HL-60/S4 (cell line): ENCODE results near the gene CYSTM1.

Experiments used
- in situ Hi-C: fragments of 300-500 bp; cut with MboI; formaldehyde crosslinking; loops from 2 replicates; pipeline ENCODE4 v1.14.3; 2022; ENCODE audit warnings: low sequenced_read_pairs

The CYSTM1 gene

DNA sequence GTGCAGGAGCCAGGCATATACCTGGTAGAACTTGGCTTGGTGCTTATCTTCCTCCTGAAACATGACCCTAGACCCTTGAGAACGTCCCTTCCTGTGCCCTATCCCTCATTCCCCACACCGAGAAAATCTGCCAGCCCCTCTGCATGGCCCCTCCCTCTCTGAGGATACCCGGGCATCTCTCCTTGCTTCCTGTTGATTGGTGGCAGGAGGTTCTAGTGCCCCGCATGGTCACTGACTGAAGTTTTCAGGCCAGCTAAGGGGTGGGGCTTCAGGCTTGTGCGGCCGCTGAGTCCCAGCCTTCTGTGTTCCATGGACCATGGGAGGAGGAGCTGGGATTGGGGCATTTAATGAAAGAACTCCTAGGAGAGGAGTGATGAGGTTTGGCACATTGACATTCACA, 26.5 kb upstream of the CYSTM1 start:
- in situ Hi-C loops: no loop called here

DNA sequence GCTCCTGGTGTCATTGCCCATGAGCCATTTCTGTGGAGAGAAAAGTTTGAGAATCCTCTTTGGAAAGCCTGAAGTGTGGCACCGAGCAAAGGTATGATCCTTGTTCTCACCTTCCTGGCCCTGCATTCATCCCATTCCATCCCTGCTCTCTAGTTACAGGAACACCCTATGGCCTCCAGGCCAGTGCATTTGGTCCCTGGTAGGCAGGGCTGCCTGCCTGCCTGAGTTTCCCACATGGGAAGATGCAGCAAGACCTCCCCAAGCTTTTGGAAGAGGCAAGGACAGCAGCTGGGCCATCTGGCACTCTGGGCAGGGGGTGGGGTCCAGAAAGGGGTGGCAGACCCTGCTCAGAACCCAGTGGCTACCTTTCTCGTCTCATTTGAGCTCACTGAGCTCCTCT, 24.8 kb upstream of the CYSTM1 start:
- in situ Hi-C loops: loop anchor here (25.0 kb wide), 2 partner anchors 88 to 363 kb away; partner anchors contain the start of gene PSD2

DNA sequence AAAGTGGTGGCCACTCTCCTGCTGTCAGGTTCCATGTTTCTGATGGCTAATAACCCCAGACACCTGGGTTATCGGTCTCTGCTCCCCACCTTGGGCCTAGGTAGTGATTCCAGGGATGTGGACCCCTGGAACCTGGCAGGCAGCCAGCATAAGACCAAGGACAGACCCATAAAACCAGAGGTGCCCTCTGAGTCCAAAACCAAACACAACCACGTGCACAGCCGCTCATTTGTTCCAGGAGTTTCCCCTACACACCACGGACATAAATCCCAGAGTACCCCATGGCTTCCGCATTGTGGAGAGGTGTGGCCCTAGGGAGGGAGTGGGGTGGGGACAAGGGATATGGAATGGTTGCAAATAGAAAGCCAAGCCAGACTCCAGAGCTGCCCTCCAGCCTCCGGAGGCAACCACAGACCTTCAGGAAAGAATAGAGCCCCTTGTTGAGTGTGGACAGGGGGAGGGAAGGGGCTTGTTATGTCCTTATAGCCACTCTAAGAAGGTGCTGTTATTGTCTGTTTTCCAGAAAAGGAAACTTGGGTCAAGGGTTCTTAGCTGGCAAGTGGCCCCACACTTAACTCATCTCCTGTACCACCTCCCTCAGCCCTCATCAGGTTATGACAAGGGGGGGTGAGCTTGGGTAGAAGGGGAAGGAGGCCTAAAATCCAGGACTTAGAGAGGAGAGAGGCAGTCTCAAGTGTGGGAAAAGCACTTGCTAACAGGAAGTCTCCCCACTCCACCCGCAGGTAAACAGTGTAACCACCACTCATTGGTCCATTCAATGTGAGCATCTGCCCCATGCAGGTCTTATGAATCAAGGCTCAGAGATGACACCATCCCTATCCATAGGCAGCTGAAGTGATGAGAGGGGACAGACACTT, 23.6 kb upstream of the CYSTM1 start:
- in situ Hi-C loops: loop anchor here (25.0 kb wide), 2 partner anchors 89 to 364 kb away; partner anchors contain the start of gene PSD2

DNA sequence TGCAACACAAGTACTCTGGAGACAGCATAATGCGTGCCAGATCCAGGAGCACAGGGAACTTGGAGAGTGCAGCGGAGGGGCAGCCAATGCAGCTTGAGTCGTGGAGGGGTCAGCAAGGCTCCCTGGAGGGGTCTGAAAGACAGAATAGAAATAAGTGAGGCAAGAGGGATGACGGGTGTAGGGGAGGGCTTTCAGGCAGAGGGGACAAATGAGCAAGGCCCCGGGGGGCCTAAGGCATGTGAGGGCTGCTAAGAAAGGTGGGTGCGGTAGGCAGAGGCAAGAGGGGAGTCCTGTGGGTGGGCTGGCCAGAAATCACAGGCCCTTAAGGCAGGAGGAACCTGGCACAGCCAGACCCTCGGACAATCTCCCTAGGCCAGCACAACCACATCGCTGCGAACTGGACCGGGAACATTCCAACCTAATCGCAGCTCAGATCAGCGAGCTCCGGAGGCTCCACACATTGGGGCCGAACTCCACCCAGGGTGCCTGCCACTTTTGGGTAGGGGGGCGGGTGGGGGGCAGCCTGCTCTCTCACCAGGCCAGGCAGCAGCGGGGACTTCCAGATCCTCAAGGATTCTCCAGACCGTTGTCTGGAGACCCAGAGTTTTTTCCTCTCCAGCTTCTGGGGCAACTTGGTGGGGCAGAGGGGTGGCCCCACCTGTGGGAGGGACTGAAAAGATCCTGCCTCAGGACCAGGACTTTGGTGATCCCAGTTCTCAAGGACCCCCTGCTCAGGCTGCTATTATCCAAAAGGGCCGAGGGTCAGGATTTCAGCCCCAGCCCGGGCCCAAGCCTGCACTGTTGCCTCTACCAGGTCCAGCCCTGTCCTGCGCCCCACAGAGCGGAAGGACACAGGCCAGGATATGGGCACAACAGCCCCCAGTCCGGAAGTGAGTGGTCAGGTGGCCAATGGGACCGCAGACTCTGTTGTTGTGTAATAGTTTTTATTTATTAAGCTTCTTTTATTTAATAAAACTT, 22.7 kb upstream of the CYSTM1 start:
- in situ Hi-C loops: loop anchor here (25.0 kb wide), 2 partner anchors 90 to 365 kb away; partner anchors contain the start of gene PSD2

DNA sequence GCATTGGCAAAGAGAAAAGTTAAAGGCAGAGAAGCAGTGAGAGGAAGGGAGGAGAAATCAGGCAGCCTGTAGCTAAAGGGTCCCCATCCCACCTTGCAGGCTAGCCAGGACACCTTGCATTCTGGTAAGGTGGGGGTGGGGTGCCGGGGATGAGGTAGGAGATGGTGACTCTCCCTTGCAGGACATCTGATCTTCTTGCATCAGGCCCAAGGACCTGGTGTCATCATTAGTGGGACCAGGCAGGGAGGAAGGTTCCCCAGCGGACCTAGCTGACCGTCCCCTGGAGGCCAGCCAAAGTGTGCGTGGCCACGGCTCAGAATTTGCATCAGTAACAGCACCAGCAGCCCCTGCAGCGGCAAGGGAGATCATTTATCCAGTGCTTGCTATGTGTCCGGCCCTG, 21.7 kb upstream of the CYSTM1 start:
- in situ Hi-C loops: loop anchor here (25.0 kb wide), 2 partner anchors 91 to 366 kb away; partner anchors contain the start of gene PSD2

DNA sequence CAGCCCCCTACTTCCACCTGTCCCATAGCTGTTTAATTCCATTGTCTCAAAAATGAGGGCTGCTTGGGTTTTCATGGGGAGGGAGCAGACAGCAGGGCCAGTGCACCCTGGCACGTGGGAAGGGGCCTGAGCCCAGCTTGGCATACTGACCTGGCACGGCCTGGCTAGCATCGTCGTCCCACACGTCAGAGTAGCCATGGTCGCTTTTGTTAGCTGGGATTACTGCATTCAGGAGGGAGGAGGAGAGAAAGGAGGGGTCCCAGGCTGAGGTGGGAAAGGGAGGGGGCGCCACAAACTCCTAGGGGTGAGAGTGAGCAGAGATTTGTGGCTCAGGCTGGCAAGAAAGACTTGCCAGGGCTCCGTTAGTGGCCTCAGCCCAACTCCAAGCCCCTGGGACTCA, 21.1 kb upstream of the CYSTM1 start:
- in situ Hi-C loops: loop anchor here (25.0 kb wide), 2 partner anchors 92 to 367 kb away; partner anchors contain the start of gene PSD2

GRCh38 chr5:140154710-140155381, 20.1 kb upstream of the CYSTM1 start:
- in situ Hi-C loops: loop anchor here (25.0 kb wide), 2 partner anchors 93 to 368 kb away; partner anchors contain the start of gene PSD2

DNA sequence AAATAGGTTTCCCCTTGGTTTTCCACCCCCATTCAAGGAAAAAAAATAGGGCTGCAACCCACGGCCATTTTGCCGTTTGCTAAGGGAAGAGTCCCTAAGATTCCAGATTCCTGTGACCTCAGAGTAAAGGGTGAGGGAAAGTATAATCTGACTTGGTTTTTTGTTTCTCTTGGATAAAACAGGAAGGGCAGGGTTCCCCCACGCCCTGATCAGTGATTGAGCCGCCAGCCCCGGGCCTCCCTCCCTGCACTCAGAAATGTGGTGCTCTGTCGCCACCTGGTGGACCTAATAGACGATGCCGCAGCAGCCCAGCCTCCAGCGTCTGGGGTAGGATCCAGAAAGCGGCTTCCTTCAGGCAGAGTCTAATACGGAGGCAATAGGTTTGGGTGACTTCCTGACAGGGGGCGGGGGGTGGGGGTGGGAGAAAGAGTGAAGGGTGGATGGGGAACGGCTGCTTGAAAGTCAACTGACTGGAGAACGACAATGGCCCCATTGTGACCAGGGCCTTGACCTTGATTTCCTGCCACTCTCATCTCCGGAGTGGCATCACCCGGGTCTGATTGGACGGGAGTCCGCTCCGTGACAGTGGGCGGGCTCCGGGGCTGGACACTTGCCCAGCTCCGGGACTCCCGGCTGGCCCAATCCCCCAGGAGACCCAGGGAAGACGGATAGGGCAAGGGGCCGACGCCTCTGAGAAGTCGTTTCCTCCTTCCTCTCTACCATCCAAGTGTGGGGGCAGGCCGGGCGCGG, 17.8 kb upstream of the CYSTM1 start:
- in situ Hi-C loops: loop anchor here (25.0 kb wide), 2 partner anchors 95 to 370 kb away; partner anchors contain the start of gene PSD2

- in situ Hi-C loops: loop anchor here (25.0 kb wide), 2 partner anchors 97 to 372 kb away; partner anchors contain the start of gene PSD2
These were observed 15.7 kb upstream of the CYSTM1 start for GRCh38 chr5:140159014-140159927.

GRCh38 chr5:140162275-140162674, 12.7 kb upstream of the CYSTM1 start:
- in situ Hi-C loops: loop anchor here (25.0 kb wide), 2 partner anchors 100 to 375 kb away; partner anchors contain the start of gene PSD2

DNA sequence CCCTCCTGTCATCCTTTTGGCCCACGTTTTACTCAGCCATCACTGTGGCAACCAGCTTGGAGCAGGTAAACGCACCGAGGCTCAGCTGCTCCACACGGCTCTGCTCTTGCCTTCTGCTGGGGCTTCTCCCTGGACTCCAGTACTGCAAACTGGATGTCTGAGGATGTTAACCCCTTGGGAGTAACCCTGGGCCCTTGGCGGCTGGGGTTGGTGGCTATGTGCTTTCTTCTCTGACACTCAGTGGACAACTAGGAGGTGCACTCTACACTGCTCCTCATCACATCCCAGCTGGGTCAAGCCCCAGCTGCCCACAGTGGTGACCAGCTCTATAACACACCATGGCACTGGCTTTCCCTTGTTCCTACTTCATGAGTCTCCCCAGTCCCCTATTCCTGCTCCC, 12.2 kb upstream of the CYSTM1 start:
- in situ Hi-C loops: loop anchor here (25.0 kb wide), 2 partner anchors 100 to 375 kb away; partner anchors contain the start of gene PSD2

DNA sequence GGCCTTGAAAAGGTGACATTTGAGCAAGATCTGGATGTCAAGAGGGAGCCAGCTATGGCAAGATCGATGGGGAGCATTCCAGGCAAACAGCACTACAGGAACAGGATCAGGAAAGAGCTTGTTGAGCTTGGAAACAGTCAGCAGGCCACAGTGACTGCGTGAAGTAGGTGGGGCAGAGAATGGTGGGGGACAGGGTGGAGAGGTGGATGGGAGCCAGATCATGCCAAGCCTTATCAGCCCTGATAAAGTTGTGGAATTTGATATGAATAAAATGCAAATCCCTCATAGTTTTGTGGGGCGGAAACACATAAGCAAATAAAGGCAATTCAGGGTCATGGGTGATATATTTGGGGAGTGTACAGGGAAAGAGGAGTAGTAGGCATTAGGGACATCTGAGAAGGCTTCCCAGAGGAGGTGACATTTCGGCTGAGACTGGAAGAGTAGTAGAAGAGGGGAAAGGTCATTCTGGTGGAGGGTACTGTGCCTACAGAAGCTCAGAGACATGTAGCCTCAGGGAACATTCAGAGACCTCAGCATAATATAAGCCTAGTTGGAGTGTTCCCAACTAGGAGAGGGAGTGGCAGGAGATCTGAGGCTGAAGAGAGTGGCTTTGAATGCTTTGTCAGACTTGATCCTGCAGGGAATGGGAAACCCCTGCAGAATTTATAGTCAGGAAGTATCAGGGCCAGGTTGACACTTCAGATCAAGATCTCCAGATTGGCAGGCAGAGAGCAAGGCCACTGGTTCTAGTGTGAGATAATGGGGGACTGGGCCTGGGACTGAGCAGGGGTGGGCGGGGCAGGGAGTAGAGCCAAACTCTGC, 9.7 kb upstream of the CYSTM1 start:
- in situ Hi-C loops: loop anchor here (25.0 kb wide), 2 partner anchors 103 to 378 kb away; partner anchors contain the start of gene PSD2

GRCh38 chr5:140165923-140166270, 9.1 kb upstream of the CYSTM1 start:
- in situ Hi-C loops: loop anchor here (25.0 kb wide), 2 partner anchors 104 to 379 kb away; partner anchors contain the start of gene PSD2

- in situ Hi-C loops: loop anchor here (25.0 kb wide), 2 partner anchors 105 to 380 kb away; partner anchors contain the start of gene PSD2
These were observed 8.1 kb upstream of the CYSTM1 start for GRCh38 chr5:140166911-140167310.

DNA sequence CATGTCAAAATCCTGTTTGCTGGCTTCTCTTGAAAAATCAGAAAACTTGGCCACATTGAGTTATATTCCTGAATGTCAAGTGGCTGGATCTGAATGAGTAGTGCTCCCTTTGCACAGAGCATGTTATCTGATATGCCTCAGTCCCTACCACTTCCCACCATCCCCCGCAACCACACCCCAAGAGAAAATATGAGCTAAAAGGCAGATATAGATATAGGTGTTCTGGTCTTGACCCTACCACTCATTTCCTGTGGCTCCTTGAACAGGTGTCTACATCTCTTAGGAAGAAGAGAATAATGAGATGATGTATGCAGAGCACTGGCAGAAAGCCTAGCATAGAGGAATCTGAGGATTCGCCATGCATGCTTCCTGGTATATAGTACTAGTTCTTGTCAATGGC, 6.6 kb upstream of the CYSTM1 start:
- in situ Hi-C loops: loop anchor here (25.0 kb wide), 2 partner anchors 106 to 381 kb away; partner anchors contain the start of gene PSD2

GRCh38 chr5:140169410-140169809, 5.6 kb upstream of the CYSTM1 start:
- in situ Hi-C loops: loop anchor here (25.0 kb wide), 2 partner anchors 107 to 382 kb away; partner anchors contain the start of gene PSD2

DNA sequence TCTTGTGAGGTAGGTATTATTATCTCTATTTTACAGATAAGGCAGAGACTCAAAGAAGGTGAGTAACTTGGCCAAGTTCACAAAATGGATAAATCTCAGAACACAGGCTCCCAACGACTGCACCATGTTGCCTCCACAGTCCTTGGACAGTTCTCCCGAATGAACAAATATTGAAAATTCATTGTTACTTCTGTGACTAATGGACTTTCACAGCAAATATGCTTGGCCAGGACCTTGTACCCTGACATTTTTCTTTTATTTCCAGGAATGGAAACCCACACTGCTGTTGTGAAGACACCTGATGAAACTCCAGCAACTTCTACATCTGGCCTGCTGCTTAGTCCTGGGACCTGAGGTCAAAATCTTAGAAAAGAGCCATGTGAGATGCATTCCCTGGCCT, 2.5 kb upstream of the CYSTM1 start:
- in situ Hi-C loops: loop anchor here (25.0 kb wide), 2 partner anchors 110 to 385 kb away; partner anchors contain the start of gene PSD2
